Gastrocnemius medialis (tissue), 4 donors: ENCODE measurements around the gene SHANK2.

Source experiments
- POLR2A ChIP-seq, 2 donors: fragments of 450-650 bp; IDR thresholded peaks; one replicate each; pipeline ENCODE4 v1.6.1; 2017; ENCODE audit warnings: antibody characterized with exemption in 2 of 2, mild to moderate bottlenecking in 2 of 2, moderate library complexity in 2 of 2
- TF ChIP-seq, protein P1 (sequence below), 5 experiments: fragments of 450-650 bp in 3 of 5; fragments of 200-600 bp in 2 of 5; sonication (generic) in 2 of 5; IDR thresholded peaks in 4 of 5; conservative IDR thresholded peaks in 1 of 5; 1 replicate in 4 of 5; 2 replicates in 1 of 5; pipeline ENCODE4 v1.5.1; 2016 to 2019; ENCODE audit warnings: antibody characterized with exemption in 5 of 5, mild to moderate bottlenecking in 3 of 5, moderate library complexity in 3 of 5

- TF ChIP-seq, protein P1, sequence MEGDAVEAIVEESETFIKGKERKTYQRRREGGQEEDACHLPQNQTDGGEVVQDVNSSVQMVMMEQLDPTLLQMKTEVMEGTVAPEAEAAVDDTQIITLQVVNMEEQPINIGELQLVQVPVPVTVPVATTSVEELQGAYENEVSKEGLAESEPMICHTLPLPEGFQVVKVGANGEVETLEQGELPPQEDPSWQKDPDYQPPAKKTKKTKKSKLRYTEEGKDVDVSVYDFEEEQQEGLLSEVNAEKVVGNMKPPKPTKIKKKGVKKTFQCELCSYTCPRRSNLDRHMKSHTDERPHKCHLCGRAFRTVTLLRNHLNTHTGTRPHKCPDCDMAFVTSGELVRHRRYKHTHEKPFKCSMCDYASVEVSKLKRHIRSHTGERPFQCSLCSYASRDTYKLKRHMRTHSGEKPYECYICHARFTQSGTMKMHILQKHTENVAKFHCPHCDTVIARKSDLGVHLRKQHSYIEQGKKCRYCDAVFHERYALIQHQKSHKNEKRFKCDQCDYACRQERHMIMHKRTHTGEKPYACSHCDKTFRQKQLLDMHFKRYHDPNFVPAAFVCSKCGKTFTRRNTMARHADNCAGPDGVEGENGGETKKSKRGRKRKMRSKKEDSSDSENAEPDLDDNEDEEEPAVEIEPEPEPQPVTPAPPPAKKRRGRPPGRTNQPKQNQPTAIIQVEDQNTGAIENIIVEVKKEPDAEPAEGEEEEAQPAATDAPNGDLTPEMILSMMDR (IDR thresholded peaks at IDR 0.05 in 4 of 5, conservative IDR thresholded peaks at IDR 0.05 in 1 of 5), result no peak
- TF ChIP-seq POLR2A (IDR thresholded peaks at IDR 0.05), result no peak
Measured at GRCh38 chr11:71203681-71204080, 48.7 kb downstream of the SHANK2 start.
